HG02938 (cell line): ENCODE measurements around the gene PSKH1.
A peak's percentile ranks its signal among the peaks of the same experiment; 100 is the strongest.
"Not testable (repeated sequence)": the region's sequence is repeated elsewhere in the genome, so short reads cannot be mapped to it uniquely, and the experiment has no call there.

Source experiments
- ATAC-seq: cut with Tn5 transposase; IDR thresholded peaks from one replicate; pipeline ENCODE4 v1.9.1; 2021; ENCODE audit warnings: mild to moderate bottlenecking, moderate library complexity; ENCODE audit not compliant: unreplicated experiment

Gene PSKH1

DNA sequence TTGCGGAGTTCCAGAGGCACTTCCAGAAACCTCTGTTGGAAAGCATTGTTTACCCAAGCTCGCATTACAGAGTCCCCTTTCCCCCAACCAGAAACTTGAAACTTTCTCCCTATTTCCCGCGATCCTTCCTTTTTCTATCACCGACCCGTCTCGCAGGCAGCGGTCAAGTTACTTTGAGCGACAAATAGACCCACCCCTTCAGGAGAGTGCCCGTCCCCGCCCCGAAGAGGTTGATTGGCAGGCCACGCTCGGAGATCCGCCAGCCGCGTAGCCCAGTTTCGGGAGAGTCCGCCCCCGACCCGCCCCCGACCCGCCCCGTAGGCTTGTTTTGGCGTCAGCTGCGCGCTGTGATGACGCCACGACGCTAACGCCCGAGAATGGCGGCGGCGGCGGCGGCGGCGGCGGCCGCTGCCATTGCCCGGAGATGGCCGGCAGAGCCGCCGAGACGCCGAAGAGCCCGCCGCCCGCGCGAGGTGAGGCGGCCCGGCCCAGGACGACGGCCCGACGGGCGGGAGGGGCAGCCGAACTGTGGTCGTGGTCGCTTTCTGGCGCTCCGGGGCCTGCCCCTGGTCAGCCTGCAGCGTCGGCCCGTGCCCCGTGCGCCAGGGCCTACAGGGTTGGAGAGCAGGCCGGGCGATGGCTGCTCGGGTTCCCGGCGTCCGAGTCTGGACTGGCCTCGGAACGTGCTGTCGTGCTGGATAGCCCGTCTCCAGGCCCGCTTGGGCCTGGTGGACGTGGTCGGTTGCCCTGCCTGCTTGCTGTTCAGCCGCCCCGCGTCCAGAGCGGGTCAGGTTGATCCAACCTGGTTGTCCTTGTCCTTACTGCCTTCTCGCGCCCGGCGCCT is at the start of gene PSKH1:
TSS of gene PSKH1 (plus strand) at position 356 of the 844 bp plus-strand sequence. CDS start 15,496 bp downstream, outside the sequence.
- peak; percentile 82 for ATAC-seq

DNA sequence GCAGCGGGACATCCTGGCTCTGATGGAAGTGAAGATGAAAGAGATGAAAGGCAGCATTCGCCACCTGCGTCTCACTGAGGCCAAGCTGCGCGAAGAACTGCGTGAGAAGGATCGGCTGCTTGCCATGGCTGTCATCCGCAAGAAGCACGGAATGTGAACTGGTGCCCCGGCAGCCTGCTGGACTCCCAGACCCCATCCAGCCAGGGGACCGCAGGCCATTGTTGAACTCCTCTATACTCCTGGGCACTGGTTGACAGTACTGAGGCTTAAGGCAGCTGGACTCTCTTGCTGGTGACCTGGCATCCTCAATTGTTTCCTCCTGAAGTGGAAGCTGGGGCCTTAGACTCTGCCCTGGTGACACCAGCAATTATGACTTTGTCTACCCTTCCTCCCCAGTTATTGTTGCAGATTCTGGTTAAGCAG is 49.7 kb upstream of the PSKH1 start:
- ATAC-seq: no peak

DNA sequence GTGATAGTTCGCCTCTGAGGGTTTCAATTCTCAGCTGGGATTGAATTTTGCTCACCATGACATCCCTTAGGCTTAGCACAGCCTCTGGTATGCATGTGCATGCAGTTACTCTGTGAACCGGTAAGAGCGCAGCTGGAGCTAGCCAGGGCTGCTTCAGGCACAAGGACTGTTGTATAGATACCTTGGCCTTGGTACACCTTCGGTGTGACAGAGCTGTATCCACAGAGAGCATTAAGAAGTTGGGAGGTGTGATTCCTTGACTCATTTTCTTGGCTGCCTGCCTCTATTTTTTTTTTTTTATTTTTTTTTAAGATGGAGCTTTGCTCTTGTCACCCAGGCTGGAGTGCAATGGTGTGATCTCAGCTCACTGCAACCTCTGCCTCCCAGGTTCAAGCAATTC is 48.6 kb upstream of the PSKH1 start:
- ATAC-seq: no peak

DNA sequence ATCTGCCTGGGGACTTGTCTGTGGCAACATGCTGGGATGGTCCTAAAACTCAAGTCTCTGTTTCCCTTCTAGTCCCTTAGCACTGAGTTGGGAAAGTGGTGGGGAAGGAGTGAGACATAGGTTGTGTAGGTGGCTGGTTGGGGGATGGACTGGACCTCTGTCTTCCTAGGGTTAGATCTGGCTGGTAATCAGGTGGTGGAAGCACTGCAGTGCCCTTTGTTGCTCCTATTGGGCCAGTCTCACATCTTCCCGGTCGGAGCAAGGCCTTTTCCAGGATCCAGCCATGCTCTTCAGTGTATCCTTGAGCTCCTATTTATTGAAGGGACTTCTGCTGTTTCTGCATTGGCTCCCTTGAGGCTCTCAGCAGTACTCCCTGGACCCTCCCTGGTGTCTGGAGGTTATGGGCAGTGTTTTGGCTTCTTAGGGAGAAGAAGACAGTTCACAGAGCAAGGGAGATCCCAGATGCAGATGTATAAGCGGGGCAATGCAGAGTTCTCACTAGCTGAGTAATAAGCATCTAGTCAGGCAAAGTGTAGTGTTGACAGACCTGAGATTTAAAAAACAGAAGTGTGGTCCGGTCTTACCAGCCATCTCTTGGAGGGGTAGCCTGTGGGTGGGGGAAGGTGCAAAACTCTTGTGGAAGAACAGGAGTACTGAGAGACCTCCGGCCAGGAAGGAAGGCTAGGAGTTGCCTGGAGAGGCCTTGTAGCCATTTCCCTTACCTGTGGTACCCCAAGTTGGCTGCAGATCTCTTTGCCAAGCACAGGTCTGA is 47.6 kb upstream of the PSKH1 start:
- no peak for ATAC-seq

DNA sequence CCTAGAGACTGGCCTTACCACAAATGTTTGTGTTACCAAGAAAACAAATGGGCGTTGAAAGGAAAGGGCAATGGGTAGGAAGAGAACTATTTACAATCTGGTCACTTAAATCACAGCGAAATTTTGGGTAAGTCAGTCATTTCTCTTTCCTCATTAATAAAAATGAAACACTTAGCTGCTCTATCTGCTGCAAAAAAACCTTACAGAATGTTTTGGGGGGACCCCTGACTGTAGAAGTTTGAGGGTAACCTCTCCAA is 47.1 kb upstream of the PSKH1 start:
- no peak for ATAC-seq

DNA sequence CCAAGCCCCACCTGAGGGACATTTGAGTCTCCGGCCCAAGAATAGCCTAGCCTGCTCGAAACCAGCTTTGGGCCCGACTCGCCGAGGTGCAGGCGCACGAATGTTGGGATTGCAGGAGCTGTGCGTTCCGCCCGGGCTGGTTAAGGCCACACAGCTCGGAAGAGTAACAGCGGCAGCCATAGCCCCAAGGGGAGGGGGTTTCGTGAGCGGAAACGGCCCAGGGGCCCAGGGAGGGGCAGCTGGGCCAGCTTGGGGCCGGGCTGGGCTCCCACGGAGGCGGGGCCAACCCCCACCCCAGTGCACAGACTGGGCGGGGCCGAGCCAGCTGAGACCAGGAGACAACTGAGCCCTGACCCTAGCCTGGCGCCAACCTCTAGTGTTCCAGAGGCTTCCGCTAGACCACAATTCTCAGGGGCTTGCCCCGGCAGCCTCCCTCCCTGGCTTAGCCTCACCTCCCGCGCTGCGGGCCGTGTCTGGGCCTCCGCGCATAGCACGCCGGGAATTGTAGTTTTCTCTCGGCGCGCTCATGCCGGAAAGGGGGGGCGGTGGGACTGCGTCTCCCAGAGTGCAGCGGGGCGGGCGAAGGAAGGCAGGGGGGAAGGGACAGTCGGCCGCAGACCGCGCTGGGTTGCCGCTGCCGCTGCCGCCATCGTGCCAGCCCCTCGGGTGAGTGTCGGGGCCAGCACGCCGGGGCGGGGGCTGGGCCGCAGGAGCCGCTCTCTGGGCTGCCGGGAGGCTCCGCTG is 46.6 kb upstream of the PSKH1 start, which contains the start of gene NUTF2:
TSS of gene NUTF2 (plus strand) at position 614 of the 744 bp plus-strand sequence. CDS start 18,198 bp downstream, outside the sequence.
- ATAC-seq: peak; percentile 54

DNA sequence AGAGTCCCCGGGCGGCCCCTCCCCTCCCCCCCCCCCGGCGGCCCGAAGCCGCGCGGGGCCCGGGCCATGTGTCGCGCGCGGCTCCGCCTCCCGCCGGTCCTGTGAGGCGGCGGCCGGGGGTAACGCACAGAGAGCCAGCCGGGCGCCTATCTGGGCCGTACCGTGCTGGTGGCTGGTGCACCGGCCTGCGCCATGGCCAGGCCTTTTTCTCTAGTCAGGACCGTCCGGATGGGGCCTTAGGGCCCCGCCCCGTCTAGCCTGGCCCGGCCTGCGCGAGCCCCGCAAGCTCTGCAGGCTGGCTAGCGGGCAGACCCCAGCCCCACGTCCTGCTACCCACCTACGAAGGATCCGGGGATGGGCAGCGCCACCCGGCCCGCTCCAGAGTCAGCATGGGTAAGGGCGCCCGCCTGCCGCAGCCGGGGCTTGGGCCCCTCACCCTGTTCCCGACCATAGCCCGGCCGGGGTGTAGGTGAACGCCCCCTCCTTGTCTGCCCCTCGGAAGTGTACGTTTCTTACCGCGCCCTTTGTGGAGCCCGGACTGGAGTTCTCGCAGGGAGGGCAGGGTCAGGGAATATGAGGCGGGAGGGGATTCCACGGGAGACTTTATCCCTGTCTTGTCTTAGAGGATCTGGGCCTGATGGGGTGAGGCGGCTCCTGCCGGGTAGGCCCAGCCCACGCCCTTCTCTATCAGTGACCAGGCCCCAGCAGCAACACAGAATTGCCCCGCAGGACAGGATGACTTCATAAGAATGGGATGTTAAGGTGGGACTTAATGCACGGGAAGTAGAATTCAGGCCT is 45.8 kb upstream of the PSKH1 start, which contains the start of gene CENPT:
TSS of gene CENPT (minus strand) at position 630 of the 798 bp plus-strand sequence. CDS start 13,834 bp downstream, outside the sequence.
- ATAC-seq: peak; percentile 27

DNA sequence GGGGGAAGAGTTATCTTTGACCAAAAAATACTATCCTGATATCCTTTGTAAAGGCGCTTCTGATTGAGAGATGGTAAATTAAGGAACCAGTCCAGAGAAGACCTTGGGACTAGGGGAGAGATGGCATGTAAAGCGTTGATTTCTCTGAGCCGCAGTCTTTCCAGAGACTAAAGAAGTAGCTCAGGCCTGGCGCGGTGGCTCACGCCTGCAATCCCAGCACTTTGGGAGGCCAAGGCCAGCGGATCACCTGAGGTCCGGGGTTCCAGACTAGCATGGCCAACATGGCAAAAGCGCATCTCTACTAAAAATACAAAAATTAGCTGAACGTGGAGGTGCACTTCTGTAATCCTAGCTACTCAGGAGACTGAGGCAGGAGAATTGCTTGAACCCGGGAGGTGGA is 44.9 kb upstream of the PSKH1 start:
- ATAC-seq: no peak

DNA sequence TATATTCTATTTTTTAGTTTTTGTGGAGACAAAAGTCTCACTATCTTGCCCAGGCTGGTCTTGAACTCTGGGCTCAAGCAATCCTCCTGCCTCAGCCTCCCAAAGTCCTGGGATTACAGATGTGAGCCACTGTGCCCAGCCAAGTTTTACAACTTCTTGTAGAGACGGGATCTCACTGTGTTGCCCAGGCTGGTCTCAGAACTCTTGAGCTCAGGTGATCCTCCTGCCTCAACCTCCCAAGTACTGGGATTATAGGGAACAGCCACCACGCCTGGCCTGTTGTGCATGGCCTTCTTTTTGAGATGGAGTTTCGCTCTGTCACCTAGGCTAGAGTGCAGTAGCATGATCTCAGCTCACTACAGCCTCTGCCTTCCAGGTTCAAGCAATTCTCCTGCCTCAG is 39.4 kb upstream of the PSKH1 start:
- no peak for ATAC-seq

DNA sequence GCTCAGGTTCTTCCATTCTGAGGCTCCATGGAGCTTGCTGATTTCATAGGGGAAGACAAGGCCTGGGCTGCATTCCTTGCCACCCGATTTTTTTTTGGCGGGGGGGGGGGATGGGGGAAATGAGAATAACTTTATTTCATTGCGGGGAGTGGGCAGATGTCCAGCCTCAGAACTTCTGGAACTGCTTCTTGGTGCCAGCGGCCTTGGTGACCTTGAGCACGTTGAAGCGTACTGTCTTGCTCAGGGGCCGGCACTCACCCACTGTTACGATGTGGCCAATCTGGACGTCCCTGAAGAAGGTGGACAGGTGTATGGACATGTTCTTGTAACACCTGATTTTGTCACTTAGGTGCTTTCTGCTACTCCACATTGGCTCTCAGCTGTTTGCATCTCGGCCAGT is 37.3 kb upstream of the PSKH1 start:
- ATAC-seq: no peak

DNA sequence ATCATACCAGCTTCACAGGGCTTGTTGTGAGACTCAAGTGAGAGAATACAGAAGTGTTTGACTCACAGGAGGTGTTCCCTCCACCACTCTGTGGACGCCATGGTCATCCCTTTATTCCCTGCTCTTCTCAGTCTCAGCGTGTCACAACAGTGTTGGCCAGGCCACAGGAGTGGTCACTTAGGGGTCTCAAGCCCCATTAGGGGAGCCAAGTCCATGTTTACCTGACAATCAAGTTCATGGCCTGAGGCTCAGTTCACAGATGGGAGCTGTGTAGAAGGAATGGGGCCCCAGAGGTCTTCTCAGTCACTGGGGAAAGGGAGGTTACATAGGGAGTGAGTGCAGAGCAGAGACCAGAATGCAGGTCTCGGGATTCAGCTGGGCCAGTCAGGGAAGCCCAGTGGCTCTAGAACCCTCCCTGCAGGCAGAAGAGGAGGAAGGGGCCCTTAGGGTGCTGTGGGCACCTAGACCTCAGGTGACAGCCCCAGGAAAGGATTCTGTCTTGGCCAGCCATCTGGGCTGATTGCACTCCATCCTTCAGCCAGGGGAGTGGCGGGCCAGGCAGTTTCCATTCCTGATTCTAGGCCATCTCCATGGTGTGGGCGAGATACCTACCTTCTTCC is 36.0 kb upstream of the PSKH1 start:
- ATAC-seq: no peak

DNA sequence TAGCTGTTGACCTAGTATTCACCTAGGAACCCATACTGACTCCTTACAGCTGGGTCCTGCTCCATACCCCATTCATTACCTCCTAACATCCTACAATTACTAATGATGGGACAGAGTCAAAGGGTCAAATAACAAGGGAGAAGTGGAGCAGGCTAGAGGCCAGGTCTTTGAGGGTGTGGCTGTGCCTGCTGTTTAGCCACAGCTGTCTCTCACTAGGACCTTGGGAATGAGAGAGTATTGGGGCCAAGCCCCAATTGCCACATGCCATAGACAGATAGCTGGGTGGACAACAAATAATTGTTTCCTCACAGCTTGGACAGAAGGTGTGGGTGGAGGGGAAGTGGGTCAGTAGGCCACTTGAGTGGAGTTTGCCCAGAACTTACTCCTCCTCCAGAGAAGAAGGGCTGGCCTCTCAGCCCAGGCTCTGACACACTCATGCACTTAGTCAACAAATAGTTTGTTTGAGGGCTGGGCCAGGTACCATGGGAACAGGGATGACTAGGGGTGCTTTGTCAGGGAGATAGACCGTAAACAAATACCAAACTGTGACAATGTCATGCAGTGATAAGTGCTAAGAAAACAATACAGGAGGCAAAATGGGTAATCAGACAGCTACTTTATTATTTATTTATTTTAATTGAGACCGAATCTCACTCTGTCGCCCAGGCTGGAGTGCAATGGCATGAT is 35.4 kb upstream of the PSKH1 start:
- ATAC-seq: no peak

DNA sequence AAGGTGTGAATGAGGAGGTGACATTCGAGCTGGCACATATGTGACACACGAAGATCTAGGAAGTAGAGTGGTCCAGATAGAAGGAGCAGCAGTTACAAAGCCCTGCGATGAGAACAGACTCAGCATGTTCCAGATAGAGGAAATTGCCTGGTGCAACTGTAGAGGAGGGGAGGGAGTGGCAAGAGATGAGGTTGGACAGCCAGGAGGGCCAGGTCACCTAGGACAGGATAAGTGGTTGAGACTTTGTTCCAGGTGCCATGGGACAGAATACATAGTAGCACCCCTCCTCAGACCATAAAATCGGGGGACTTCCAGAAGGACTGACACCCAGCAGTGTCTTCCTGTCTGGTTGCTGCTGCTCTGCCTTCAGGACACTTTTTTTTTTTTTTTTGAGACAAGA is 34.6 kb upstream of the PSKH1 start:
- ATAC-seq: no peak

DNA sequence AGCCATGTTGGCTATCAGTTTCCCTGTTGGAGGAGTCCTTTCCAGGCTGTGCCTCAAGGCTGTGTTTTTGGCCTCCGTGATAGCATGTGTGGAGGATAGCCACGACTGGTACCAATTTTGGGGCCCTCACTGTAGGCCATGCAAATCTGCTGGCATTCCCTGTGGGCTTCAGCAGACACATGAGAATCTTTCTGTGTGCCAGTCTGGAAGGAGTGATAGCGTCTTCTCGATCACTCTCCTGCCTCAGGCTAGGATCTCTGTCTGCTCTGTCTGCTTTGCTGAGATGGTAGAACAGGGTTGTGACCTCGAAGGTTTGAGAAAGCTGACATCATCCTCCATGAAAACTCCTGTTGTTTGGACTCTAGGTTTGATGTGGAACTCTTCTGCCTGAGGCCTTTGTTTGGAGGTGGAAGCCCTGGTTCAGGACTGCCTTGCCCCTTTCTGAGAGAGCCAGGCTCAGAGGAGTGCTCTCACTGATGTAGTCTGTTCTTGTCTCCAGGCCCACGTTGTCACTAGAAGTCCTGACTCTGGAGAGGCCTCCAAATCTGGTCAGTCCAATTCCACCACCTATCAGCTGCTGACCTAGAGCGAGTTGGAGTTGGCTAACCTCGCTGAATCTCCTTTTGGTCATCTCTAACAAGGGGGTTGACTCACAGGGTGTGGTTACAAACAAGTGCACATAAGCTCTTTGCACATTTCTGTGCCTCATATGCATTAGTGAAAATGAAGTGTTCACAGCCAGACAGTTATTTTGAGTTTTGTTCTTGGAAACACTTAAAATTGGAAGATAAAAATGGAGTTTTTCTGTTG is 32.3 kb upstream of the PSKH1 start:
- no peak for ATAC-seq

DNA sequence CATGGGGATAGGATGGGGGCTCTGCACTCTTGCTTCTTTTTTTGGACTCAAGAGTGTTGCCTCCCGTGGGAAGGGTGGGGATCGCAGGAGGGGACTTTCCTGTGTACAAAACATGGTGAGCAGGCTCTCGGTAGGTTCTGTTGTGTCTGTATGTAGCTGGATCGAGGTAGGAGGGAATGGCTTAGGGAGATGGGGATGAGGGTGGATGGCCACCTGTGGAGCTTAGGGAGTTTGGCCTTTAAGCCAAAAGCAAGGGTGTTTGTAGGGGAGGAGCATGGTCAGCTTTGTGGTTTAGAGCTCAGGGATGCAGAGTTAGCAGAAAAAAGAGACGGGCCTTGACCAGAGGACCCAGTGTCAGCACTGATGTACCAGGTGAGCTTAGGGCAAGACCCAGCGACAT is 31.2 kb upstream of the PSKH1 start:
- no peak for ATAC-seq

DNA sequence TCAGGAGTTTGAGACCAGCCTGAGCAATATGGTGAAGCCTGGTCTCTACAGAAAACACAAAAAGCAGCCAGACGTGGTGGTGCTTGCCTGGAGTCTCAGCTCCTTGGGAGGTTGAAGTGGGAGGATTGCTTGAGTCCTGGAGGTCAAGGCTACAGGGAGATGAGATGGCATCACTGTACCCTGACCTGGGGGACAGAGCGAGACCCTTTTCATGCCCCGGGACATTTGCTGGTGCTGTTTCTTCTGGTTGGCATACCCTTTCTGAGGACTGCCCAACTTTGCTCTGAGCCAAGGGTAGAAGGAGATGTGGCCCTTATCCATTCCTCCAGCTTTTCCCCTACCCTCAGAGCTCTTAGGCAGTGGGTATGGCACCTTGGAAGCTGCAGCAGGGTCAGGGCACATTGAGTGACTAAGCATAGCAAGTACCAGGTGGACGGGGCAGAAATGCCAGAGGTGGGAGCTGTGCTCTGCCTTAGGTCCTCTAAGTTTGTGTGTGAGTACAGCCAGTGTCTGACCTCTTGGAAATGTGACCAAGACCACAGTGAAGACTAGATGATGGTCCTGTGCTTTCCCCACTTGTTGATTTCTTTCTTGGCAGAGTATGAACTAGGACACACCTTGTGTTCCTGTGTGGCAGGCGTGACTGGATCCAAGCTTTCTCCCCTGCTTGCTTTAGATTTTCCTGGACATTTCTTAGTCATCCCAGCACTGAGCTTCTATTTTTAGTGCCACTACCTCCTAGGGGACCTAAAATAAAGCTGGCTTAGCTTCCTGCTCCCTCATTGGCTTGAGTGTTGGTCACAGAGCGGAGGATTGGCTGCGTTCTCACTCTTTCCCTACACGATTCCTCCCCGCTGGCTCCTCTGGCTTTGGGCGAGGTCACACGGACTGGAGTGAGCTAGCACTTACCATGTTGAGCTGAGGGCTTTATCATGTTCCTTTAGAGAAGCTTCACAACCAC is 30.2 kb upstream of the PSKH1 start:
- ATAC-seq: no peak

DNA sequence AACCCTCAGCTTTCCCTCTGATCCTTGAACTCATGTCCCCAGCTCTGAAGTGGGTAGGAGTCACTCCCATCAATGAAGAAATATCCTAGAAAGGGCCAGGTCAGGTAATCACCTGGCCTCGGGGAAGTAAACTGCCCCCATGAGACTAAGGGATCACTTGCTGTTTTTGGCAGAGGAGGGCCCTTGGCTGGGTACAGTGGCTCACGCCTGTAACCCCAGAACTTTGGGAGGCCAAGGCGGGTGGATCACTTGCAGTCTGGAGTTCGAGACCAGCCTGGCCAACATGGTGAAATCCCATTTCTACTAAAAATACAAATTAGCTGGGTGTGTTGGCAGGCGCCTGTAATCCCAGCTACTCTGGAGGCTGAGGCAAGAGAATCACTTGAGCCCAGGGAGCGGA is 29.0 kb upstream of the PSKH1 start:
- not testable (repeated sequence) for ATAC-seq

DNA sequence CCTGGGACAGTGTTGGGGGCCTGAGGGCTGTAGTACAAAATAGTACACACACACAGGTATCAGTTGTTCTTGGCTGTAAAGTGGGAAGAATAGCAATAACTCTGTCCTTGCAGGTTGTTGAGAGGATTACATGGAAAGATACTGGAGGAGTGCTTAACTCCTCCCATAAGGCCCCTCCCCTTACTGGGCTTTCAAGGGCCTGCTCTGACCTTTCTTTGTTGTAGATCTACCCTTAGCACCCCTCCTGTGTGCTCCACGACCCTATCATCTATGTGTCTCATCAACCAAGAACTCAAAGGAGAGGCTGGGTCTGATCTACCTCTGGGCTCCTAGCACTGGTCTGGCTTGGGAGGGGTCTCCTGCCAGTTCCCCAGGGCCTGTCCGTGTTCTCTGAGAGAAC is 28.5 kb upstream of the PSKH1 start:
- ATAC-seq: no peak
